IPS DF 6.9 (cell line): Measurements from ENCODE around the gene ANKRD13B.
A peak's percentile ranks its signal among the peaks of the same experiment; 100 is the strongest.

Experiments used
- DNase-seq: peaks from one replicate; pipeline ENCODE4 v3.0.0-alpha.2; 2013; ENCODE audit warnings: low read depth, low spot score
- H3K27ac ChIP-seq: one replicate; pipeline ENCODE4 v1.5.1; 2013; ENCODE audit warnings: low read length, control low read depth
- H3K27me3 ChIP-seq: 2 replicates; pipeline ENCODE4 v1.6.1; 2013; ENCODE audit warnings: mild to moderate bottlenecking, low read length; ENCODE audit not compliant: control insufficient read depth, insufficient read depth
- H3K36me3 ChIP-seq: 2 replicates; pipeline ENCODE4 v1.6.1; 2013; ENCODE audit warnings: low read length; ENCODE audit not compliant: control insufficient read depth, insufficient read depth
- H3K4me1 ChIP-seq: 2 replicates; pipeline ENCODE4 v1.6.1; 2013; ENCODE audit warnings: low read length; ENCODE audit not compliant: control insufficient read depth, insufficient read depth
- H3K4me3 ChIP-seq: 2 replicates; pipeline ENCODE4 v1.5.1; 2013; ENCODE audit warnings: mild to moderate bottlenecking, low read length
- H3K9me3 ChIP-seq: 2 replicates; pipeline ENCODE4 v1.6.1; 2013; ENCODE audit warnings: low read length, inconsistent platforms; ENCODE audit not compliant: control insufficient read depth, insufficient read depth
- WGBS: extraction: QIAGEN DNeasy Blood & Tissue Kit; methylation state at CpG from one replicate; pipeline ENCODE4 v1.1.7; 2013; ENCODE audit warnings: mixed read lengths, missing lambda C conversion rate; ENCODE audit not compliant: insufficient read length, insufficient coverage; 5-methylcytosine and 5-hydroxymethylcytosine counted together

The ANKRD13B gene

GRCh38 chr17:29619251-29619650 lies 26.3 kb downstream of the ANKRD13B start:
- Histone ChIP-seq H3K27ac (no peak overlapping the region), H3K9me3 (no peaks in the 10 kb centered on the region), H3K27me3 (peaks cover 17% of the 10 kb centered on the region), H3K36me3 (no peaks in the 10 kb centered on the region), H3K4me1 (peaks cover 14% of the 10 kb centered on the region), H3K4me3 (no peak overlapping the region)
- no peak for DNase-seq

DNA sequence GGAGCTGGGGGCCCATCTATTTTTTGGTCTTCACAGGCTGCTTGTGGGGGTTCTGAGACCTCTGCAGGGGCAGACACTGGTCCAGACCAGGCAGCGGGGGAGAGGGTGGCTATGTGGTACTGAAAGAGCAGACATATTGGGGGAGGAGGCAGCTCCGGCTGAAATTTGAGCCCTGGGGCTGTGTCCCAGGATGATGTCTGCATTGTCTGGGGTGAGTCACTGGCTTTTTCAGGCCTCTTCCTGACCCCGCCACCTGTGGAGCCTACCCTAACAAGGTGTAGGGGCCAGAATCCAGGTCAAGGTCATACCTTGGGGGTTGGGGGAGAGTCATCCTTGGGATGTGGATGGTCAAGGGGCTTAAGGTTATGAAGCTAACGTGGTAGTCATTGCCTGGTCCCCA lies 27.3 kb downstream of the ANKRD13B start:
- DNase-seq, result no peak
- no CpG with 5 or more reads among the region's 4 CpGs for WGBS
- peaks cover 13% of the 10 kb centered on the region for H3K4me1 ChIP-seq
- H3K9me3 ChIP-seq, result no peaks in the 10 kb centered on the region
- H3K27ac ChIP-seq, result no peak overlapping the region
- H3K36me3 ChIP-seq, result no peaks in the 10 kb centered on the region
- no peak overlapping the region for H3K4me3 ChIP-seq
- H3K27me3 ChIP-seq, result peaks cover 17% of the 10 kb centered on the region

DNA sequence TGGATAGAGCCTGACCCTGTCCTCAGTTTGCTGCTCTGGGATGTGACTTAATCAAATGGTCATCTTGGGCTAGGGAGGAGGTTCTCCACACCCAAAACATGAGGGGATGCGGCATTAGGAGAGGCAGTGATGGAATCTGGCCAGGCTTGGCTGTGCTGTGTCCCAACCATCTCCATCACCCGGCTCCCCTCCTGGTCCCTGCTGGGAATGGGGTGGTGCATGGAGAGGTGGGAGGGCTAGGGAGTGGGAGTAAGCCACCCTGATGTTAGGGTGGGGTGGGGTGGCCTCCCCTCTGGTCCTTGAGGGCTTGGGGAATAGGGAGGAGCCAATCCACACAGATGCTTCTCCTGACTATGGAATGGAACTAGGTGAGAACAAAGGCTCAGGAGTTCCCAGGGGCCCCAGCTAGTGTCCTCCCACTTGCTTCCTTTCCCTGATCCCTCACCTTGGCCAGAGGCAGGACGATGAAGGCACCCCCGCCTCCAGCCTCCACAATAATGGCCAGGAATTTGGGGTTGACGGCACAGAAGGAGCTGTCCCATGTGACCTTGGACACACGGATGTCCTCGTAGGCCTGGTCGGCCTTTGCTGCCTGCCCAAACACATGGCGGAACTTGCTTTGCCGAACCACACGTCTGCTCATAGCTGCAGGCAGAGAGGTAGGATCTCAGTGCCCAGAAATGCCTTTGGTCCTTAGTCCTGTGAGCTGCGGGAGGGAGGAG lies 28.0 kb downstream of the ANKRD13B start:
- Histone ChIP-seq H3K27me3 (peaks cover 15% of the 10 kb centered on the region), H3K9me3 (no peaks in the 10 kb centered on the region), H3K4me1 (peaks cover 13% of the 10 kb centered on the region), H3K36me3 (no peaks in the 10 kb centered on the region), H3K27ac (no peak overlapping the region), H3K4me3 (no peak overlapping the region)
- DNase-seq, result no peak
- no CpG with 5 or more reads among the region's 12 CpGs for WGBS

DNA sequence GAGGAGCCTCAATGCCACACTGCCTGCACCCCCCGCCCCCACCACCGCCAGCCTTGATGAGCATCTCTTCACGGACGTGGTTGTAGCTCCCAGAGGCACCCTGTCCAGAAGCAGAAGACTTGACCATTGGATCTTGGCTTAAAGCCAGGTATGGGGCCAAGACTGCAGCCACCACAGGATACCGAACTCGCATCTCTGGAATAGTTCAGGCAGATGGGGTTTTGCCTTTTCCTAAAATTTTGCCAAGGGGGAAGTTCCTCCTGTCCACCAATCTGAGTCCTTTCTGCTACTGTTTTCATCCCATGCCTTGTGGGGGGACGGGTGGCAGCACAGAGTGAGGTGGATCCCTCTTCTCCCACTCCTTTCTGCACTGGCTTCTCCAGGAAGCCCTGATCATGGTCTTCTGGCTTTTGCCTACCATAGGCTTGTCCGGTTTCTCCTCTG lies 28.8 kb downstream of the ANKRD13B start:
- no peaks in the 10 kb centered on the region for H3K9me3 ChIP-seq
- H3K4me3 ChIP-seq, result no peak overlapping the region
- peaks cover 11% of the 10 kb centered on the region for H3K4me1 ChIP-seq
- H3K36me3 ChIP-seq, result no peaks in the 10 kb centered on the region
- H3K27ac ChIP-seq, result no peak overlapping the region
- no peak for DNase-seq
- H3K27me3 ChIP-seq, result peaks cover 7% of the 10 kb centered on the region; the same call in 1 of the 2 replicates
- WGBS, result no CpG with 5 or more reads among the region's 8 CpGs

DNA sequence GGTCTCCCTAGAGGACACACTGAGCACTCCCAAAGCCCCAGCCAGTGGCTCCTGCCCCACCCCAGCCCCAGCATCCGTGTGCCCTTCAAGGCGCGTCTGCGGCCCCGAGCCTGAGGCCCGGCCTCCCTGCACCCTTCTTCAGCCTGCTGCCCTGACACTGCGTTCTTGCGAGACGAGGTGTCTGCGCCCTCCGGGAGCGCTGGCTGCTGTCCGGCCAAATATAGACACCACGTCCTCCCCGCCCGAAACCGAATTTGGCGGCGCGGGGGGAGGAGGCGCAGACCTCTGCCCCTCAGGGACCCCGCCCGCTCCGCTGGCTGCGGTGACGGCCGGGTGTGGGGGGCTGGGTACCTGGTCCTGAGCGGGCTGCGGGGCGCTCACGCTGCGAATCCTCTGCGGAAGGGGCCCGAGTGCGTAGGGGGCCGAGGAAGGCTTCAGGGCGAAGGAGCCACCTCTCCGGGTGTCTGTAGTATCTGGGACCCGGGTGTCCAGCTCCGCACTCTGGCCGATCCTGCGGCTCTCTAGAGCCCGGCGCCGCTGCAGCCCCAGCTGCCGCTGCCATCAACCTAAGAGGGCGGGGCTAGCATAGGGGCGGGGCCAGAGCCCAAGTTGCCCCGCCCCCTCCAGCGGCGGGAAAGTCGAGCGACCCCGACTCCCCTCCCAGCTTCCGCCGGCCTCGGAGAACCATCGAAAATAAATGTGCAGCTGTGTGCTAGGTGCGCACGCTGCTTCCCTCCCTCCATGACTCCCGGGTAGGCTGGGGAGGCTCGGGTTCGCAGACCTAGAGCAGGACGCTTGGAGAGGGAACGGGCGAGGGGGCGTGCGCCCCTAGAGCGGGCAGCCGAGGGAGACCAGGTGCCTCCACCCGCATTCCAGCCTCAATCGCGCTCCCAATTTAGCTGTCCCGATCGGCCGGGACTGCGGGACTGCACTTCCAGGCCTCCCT lies 29.7 kb downstream of the ANKRD13B start, which contains the start of gene CORO6:
CORO6 (minus strand) TSS at position 576 of the 946 bp plus-strand sequence. CDS start 1,491 bp downstream, outside the sequence.
- Histone ChIP-seq H3K27ac (no peak within 1 kb of the TSS), H3K27me3 (peaks cover 3% of the 10 kb centered on the region; the same call in 1 of the 2 replicates)
- WGBS, result no CpG with 5 or more reads among the region's 77 CpGs

GRCh38 chr17:29623283-29623647 lies 30.3 kb downstream of the ANKRD13B start:
- DNase-seq, result no peak
- Histone ChIP-seq H3K27me3 (peaks cover 3% of the 10 kb centered on the region; the same call in 1 of the 2 replicates), H3K36me3 (no peaks in the 10 kb centered on the region), H3K4me3 (peak overlapping the region; percentile 47; the same call in 1 of the 2 replicates), H3K4me1 (peaks cover 6% of the 10 kb centered on the region), H3K9me3 (no peaks in the 10 kb centered on the region), H3K27ac (no peak overlapping the region)
- WGBS, result no CpG with 5 or more reads among the region's 4 CpGs

More for the DNA sequence above, 29.7 kb downstream of the ANKRD13B start, which contains the start of gene CORO6:
- Histone ChIP-seq H3K4me3 (peak within 1 kb of the TSS; percentile 47), H3K9me3 (no peaks in the 10 kb centered on the region), H3K4me1 (peaks cover 6% of the 10 kb centered on the region), H3K36me3 (no peaks in the 10 kb centered on the region)
- no peak for DNase-seq

- no peaks in the 10 kb centered on the region for H3K9me3 ChIP-seq
- peaks cover 3% of the 10 kb centered on the region; the same call in 1 of the 2 replicates for H3K27me3 ChIP-seq
- H3K4me1 ChIP-seq, result peaks cover 2% of the 10 kb centered on the region; the same call in 1 of the 2 replicates
- WGBS, result no CpG with 5 or more reads among the region's 4 CpGs
- no peak for DNase-seq
- no peak overlapping the region for H3K27ac ChIP-seq
- no peaks in the 10 kb centered on the region for H3K36me3 ChIP-seq
- no peak overlapping the region for H3K4me3 ChIP-seq
These were observed 31.7 kb downstream of the ANKRD13B start for GRCh38 chr17:29624586-29624985.

DNA sequence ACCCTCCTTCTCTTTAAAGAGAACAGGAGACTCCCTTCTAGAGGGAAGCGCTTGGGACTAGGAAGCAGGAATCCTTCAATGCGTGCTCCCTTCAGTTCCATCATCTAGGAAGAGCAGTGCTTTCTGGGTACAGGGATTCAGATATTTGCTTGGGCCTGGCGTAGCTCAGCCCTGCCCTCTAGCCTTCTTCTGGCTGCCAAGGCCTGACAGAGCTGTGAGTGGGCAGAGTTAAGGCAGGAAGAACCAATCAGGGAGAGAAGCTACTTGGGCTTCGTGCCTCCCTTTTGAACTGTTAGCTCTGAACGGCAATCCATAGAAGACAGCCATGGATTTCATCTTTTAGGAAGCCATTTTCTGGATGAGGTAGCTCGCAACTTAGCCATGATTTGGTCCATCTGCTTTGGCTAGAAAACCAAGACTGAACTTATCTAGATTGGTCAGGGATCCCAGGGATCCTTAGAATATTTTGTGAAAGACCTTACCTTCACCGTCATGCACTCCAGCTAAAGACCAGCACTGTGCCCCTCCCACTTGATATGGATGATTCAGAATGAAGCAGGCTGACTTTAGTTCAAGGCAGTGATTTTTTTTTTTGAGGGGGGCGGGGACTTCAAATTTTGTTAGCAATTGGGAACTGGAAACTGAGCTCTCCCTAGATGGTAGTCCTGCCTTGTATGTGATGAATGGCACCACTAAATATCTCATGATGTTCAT lies 32.3 kb downstream of the ANKRD13B start:
- peaks cover 2% of the 10 kb centered on the region; the same call in 1 of the 2 replicates for H3K4me1 ChIP-seq

DNA sequence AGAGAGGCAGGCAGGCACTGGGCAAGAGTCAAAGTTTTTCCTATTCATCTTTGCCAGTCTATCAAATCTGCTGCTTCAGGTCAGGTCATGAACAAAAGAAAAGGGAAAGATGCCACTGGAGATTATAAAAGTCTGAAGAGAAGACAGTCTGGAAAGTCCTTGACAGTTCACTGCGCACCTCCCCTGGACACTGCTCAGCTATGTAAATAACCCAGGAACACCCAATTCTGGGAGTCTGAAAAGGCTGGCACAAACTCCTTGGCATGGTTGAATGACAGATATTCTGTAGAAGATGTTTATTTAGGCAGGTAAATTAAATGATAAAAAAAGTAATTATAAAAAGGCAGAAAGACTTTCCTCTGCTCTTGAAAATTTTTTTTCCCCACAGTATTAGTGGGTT lies 35.0 kb downstream of the ANKRD13B start:
- WGBS, result no CpG with 5 or more reads among the region's 1 CpG

More for the DNA sequence above, 32.3 kb downstream of the ANKRD13B start:
- H3K27me3 ChIP-seq, result peaks cover 3% of the 10 kb centered on the region; the same call in 1 of the 2 replicates
- no peak overlapping the region for H3K4me3 ChIP-seq
- no peaks in the 10 kb centered on the region for H3K9me3 ChIP-seq
- no CpG with 5 or more reads among the region's 8 CpGs for WGBS
- H3K27ac ChIP-seq, result no peak overlapping the region
- no peaks in the 10 kb centered on the region for H3K36me3 ChIP-seq
- no peak for DNase-seq

DNA sequence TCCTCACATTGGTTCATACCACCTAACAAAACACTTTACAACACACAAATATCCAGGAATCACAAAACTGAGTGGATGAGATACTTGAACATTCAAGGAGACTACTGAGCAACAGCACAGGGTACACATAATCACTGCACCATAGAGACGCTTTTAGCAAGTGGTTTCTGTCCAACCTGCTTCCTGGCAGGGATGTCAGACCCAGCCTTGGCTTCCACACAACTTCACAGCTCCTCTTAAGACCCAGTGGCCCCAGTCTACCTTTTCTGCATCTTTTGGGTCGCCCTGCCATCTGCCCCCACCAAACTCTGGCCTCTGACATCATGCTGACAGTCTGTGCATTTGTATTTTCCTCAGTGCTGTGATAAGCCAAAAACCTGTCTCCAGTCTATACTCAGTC lies 35.7 kb downstream of the ANKRD13B start:
- Histone ChIP-seq H3K36me3 (no peaks in the 10 kb centered on the region), H3K4me1 (peaks cover 1% of the 10 kb centered on the region; the same call in 1 of the 2 replicates), H3K27ac (no peak overlapping the region), H3K27me3 (no peaks in the 10 kb centered on the region), H3K9me3 (no peaks in the 10 kb centered on the region), H3K4me3 (no peak overlapping the region)
- no peak for DNase-seq
- no CpG with 5 or more reads among the region's 2 CpGs for WGBS

More for the DNA sequence above, 35.0 kb downstream of the ANKRD13B start:
- Histone ChIP-seq H3K27me3 (no peaks in the 10 kb centered on the region), H3K36me3 (no peaks in the 10 kb centered on the region), H3K4me1 (peaks cover 2% of the 10 kb centered on the region; the same call in 1 of the 2 replicates), H3K9me3 (no peaks in the 10 kb centered on the region), H3K27ac (no peak overlapping the region), H3K4me3 (no peak overlapping the region)
- DNase-seq, result no peak
